ENCODE data around the gene SART1.

SART1 gene

GRCh38 chr11:65965986-65966762, 4.6 kb downstream of the SART1 start:
- H3K9me3 ChIP-seq (ENCODE audit: control insufficient read depth, insufficient read depth, low read length), result no peaks in the 10 kb centered on the region
- peaks cover 10% of the 10 kb centered on the region for H3K4me1 ChIP-seq (ENCODE audit: insufficient read depth, low read length)
- peaks cover 7% of the 10 kb centered on the region for H3K36me3 ChIP-seq (ENCODE audit: insufficient read depth, low read length)
- no peak overlapping the region for H3K9ac ChIP-seq (ENCODE audit: low read depth, low read length)

DNA sequence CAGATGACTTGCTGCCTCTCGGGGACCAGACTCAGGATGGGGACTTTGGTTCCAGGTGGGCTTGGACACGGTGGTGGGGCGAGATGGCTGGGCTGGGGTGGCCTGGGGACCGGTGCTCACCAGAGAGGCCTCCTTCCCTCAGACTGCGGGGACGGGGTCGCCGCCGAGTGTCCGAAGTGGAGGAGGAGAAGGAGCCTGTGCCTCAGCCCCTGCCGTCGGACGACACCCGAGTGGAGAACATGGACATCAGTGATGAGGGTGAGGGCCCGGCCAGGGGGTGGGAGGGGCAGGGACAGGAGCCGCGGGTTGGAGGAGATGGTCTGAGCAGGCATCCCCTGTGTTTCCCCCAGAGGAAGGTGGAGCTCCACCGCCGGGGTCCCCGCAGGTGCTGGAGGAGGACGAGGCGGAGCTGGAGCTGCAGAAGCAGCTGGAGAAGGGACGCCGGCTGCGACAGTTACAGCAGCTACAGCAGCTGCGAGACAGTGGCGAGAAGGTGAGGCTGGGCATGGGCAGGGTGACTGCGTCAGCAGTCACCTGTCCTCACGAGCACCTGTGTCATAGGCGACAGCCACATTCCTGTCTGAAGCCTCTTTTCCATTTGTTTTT, 5.9 kb downstream of the SART1 start:
- Histone ChIP-seq H3K9ac (ENCODE audit: low read depth, low read length) (no peak overlapping the region), H3K36me3 (ENCODE audit: insufficient read depth, low read length) (peaks cover 7% of the 10 kb centered on the region), H3K9me3 (ENCODE audit: control insufficient read depth, insufficient read depth, low read length) (no peaks in the 10 kb centered on the region), H3K4me1 (ENCODE audit: insufficient read depth, low read length) (peaks cover 7% of the 10 kb centered on the region)

DNA sequence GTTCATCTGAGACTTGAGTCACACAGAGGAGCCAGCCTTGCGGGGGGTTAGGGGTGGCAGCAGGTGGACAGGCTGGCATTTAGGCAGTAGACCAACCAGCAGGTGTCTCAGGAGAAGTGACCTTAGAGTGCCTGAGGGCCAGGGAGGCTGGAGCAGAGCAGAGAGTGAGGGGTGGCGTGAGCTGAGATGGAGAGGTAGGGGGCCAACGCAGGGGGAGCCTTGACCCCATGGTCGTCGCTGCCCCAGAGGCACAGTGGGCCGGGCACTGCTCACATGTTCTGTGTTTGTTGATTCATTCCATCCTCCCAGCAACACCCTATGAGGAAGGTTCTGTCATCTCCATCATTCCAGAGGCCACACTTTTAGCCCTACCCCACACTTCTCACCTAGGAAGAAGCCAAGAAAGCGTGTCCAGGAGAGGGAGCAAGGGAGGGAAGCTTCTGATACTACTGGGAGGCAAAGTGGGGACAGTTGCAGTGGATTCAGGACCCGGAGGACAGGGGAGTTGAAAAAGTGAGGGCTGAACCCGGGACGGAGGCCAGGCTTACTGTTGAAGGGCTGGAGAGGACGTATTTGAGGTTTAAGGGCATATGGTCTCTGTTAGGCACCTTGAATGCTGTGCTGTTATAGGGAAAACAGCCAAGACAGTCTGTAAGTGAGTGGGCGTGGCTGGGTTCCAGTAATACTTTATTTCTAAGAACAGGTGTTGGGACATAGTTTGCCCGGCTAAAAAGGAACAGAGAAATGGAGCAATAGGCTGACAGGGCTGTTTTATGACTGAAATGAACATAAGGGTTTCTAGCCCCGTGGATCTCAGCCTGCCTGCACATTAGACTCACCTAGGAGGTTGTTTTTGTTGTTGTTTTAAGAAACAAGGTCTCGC, 7.3 kb downstream of the SART1 start:
- Histone ChIP-seq H3K4me1 (ENCODE audit: insufficient read depth, low read length) (no peaks in the 10 kb centered on the region), H3K36me3 (ENCODE audit: insufficient read depth, low read length) (peaks cover 7% of the 10 kb centered on the region), H3K9me3 (ENCODE audit: control insufficient read depth, insufficient read depth, low read length) (no peaks in the 10 kb centered on the region), H3K9ac (ENCODE audit: low read depth, low read length) (no peak overlapping the region)

- no peaks in the 10 kb centered on the region for H3K9me3 ChIP-seq (ENCODE audit: control insufficient read depth, insufficient read depth, low read length)
- peaks cover 2% of the 10 kb centered on the region; the same call in 1 of the 2 replicates for H3K36me3 ChIP-seq (ENCODE audit: insufficient read depth, low read length)
- H3K9ac ChIP-seq (ENCODE audit: low read depth, low read length), result no peak overlapping the region
- H3K4me1 ChIP-seq (ENCODE audit: insufficient read depth, low read length), result no peaks in the 10 kb centered on the region
Measured at GRCh38 chr11:65972116-65972515, 10.6 kb downstream of the SART1 start.

- Histone ChIP-seq H3K9me3 (ENCODE audit: control insufficient read depth, insufficient read depth, low read length) (no peaks in the 10 kb centered on the region), H3K9ac (ENCODE audit: low read depth, low read length) (no peak overlapping the region), H3K4me1 (ENCODE audit: insufficient read depth, low read length) (no peaks in the 10 kb centered on the region), H3K36me3 (ENCODE audit: insufficient read depth, low read length) (peaks cover 7% of the 10 kb centered on the region; the same call in 1 of the 2 replicates)
Measured at GRCh38 chr11:65973439-65974110, 12.0 kb downstream of the SART1 start.

DNA sequence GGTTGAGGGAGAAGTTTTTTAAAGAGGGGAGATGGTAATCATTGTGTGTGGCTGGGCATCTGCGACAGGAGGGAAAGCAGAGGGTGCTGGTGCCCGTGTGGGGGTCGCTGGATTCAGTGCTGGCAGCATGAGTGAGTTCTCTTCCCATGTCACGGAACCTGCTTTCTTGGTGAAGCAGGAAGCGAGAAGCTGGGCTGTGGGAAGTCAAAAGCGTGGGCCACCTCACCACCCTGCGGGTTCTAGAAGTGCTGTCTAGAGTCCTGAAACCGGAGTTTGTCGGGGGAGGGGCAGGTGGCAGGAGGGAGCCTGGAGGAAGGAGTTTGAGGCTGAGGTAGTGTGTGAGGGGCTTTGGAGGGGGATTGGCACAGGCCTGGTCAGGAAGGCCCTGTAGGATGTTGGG, 14.2 kb downstream of the SART1 start:
- no peak overlapping the region for H3K9ac ChIP-seq (ENCODE audit: low read depth, low read length)
- no peaks in the 10 kb centered on the region for H3K9me3 ChIP-seq (ENCODE audit: control insufficient read depth, insufficient read depth, low read length)
- H3K36me3 ChIP-seq (ENCODE audit: insufficient read depth, low read length), result peaks cover 7% of the 10 kb centered on the region

DNA sequence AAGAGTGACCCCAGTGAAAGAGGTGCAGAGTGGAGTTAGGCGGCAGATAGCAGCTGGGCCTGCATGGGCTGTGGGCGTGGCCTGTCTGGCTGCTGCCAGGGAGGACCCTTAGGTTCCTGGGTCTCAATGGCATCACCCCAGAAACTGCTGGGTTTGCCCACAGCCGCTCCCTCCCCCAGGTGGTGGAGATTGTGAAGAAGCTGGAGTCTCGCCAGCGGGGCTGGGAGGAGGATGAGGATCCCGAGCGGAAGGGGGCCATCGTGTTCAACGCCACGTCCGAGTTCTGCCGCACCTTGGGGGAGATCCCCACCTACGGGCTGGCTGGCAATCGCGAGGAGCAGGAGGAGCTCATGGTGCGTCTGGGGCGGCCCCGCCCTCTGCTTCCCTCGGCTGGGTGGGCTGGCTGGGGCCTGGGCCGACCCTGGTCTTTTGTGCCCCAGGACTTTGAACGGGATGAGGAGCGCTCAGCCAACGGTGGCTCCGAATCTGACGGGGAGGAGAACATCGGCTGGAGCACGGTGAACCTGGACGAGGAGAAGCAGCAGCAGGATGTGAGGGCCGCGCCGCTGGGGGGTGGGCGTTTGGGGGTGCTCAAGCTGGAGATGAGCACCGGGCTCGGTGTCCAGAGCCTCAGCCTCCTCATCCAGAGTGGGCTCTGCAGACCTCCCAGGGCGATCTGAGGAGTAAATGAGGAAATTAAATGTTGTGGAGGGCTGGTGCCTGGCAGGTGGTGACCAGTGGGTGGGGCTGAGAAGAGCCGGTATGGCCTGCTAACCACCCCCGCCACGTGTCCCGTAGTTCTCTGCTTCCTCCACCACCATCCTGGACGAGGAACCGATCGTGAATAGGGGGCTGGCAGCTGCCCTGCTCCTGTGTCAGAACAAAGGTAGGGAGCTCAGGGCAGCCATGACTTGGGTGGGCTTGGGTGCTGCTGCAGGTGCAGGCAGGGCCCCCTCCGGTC, 15.0 kb downstream of the SART1 start:
- H3K9ac ChIP-seq (ENCODE audit: low read depth, low read length), result no peak overlapping the region
- H3K36me3 ChIP-seq (ENCODE audit: insufficient read depth, low read length), result peaks cover 7% of the 10 kb centered on the region
- no peaks in the 10 kb centered on the region for H3K4me1 ChIP-seq (ENCODE audit: insufficient read depth, low read length)
- no peaks in the 10 kb centered on the region for H3K9me3 ChIP-seq (ENCODE audit: control insufficient read depth, insufficient read depth, low read length)

More for the DNA sequence above, 14.2 kb downstream of the SART1 start:
- no peaks in the 10 kb centered on the region for H3K4me1 ChIP-seq (ENCODE audit: insufficient read depth, low read length)

DNA sequence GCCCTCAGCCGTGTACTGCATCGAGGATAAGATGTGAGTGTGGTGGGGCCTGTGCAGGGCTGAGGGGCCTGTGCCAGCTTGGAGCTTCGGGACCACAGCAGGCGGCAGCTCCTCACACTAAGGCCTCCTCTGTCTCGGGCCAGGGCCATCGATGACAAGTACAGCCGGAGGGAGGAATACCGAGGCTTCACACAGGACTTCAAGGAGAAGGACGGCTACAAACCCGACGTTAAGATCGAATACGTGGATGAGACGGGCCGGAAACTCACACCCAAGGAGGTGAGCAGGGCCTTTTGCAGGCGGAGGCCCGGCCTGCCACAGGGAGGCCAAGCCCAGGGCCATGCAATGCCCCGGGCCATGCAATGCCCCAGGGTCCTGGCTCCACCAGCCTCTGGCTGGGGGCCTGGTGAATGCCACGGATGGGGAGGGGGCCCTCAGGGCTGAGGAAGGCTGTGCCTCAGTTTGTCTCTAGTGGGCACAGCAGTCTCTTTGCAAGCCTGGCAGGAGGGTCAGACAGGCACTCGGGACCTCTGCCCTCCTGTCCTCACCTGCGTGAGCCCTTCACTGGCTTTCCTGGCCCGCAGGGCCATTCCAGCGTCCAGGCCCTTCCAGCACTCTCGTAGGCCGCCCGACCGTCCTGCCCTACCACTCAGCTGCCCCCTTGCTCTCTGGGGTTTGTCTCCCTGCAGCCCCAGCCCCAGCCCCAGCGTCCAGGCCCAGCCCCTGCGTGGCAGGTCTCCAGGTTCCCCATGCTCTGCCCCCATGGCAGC, 16.3 kb downstream of the SART1 start:
- Histone ChIP-seq H3K36me3 (ENCODE audit: insufficient read depth, low read length) (peaks cover 7% of the 10 kb centered on the region), H3K9ac (ENCODE audit: low read depth, low read length) (no peak overlapping the region), H3K9me3 (ENCODE audit: control insufficient read depth, insufficient read depth, low read length) (no peaks in the 10 kb centered on the region), H3K4me1 (ENCODE audit: insufficient read depth, low read length) (no peaks in the 10 kb centered on the region)

GRCh38 chr11:65978391-65979238, 17.1 kb downstream of the SART1 start:
- peaks cover 7% of the 10 kb centered on the region for H3K36me3 ChIP-seq (ENCODE audit: insufficient read depth, low read length)
- no peak overlapping the region for H3K9ac ChIP-seq (ENCODE audit: low read depth, low read length)
- no peaks in the 10 kb centered on the region for H3K4me1 ChIP-seq (ENCODE audit: insufficient read depth, low read length)
- H3K9me3 ChIP-seq (ENCODE audit: control insufficient read depth, insufficient read depth, low read length), result no peaks in the 10 kb centered on the region

DNA sequence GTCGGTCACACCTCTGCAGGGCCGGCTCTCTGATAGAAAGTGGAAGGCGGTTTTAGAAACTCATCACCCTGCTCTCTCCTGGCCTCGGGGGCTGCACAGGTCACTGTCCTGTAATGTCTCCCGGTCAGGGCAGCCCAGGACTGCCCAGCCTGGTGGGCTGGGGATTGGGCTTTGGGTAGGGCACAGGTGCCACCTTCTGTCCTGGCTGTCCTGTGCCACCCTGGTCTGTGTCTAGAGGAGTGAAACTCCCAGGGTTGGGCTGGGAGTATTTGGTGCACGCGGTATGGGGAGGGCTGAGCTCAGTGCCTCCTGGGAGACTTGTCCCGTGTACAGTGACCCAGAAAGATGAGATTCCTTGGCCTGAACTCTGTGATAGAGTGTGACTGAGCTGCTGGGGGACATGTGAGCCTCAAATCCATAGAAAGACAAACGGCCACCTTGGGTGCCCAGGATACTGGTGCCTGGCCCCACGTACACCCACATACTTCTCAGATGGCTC, 17.8 kb downstream of the SART1 start:
- no peaks in the 10 kb centered on the region for H3K4me1 ChIP-seq (ENCODE audit: insufficient read depth, low read length)
- H3K9ac ChIP-seq (ENCODE audit: low read depth, low read length), result no peak overlapping the region
- no peaks in the 10 kb centered on the region for H3K9me3 ChIP-seq (ENCODE audit: control insufficient read depth, insufficient read depth, low read length)
- peaks cover 7% of the 10 kb centered on the region for H3K36me3 ChIP-seq (ENCODE audit: insufficient read depth, low read length)

DNA sequence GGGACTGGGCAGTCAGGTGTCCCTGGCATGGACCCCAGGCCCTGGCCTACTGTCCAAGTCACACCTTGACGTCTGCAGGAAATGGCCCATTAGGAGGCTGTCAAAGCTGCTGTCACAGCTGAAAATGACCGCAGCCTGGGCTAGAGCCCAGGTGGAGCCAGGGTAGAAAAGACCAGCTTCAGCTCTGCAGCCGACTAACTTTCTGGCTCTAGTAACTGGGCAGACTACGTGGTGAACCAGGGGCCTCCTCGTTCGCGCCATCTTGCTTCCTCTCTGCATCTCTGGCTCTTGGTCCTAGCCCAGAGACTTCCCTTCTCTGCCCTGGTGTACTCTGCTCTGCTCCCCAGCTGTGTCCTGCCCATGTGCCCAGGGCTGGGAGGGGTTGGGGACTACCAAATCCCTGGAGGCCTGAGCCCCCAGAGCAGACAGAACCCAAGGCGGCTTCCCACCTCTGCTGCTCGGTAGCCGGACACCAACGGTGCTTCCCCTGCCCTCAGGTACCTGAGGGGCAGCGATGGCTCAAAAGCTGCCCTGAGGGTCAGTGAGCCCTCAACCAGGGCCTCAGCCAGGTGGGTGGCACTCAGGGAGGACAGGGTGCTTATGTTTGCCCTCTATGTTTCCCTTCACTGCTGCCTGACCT, 19.7 kb downstream of the SART1 start:
- Histone ChIP-seq H3K9ac (ENCODE audit: low read depth, low read length) (no peak overlapping the region), H3K4me1 (ENCODE audit: insufficient read depth, low read length) (no peaks in the 10 kb centered on the region), H3K9me3 (ENCODE audit: control insufficient read depth, insufficient read depth, low read length) (no peaks in the 10 kb centered on the region), H3K36me3 (ENCODE audit: insufficient read depth, low read length) (peaks cover 7% of the 10 kb centered on the region)
